Transverse colon (tissue), 4 donors: ENCODE results near the gene GATA2. TPM values are rescaled to one million over a fixed set of nuclear protein-coding genes. Genes with fewer than 3 reads are reported as not detected.

Source experiments
- DNase-seq: peaks from one replicate; pipeline ENCODE4 v3.0.0-alpha.2; 2019
- H3K27ac ChIP-seq, 4 donors: fragments of 200-600 bp; sonication (generic); 2 replicates each; pipeline ENCODE4 v1.5.1; 2016 to 2018; ENCODE audit warnings: inconsistent platforms in 4 of 4
- H3K27me3 ChIP-seq: fragments of 200-600 bp; sonication (generic); 2 replicates; pipeline ENCODE4 v1.5.1; 2017; ENCODE audit warnings: inconsistent platforms
- H3K36me3 ChIP-seq, 4 donors: fragments of 200-600 bp; sonication (generic); 2 replicates each; pipeline ENCODE4 v1.5.1; 2017 to 2019; ENCODE audit warnings: inconsistent platforms in 4 of 4
- H3K4me1 ChIP-seq, 4 donors: fragments of 200-600 bp; sonication (generic); 2 replicates each; pipeline ENCODE4 v1.5.1; 2017 to 2020; ENCODE audit warnings: inconsistent platforms in 4 of 4
- H3K4me3 ChIP-seq, 4 donors: fragments of 200-600 bp; sonication (generic); 1 replicate in 1 of 4; 2 replicates in 3 of 4; pipeline versions ENCODE4 v1.5.1 to v1.6.1; 2017 to 2019; ENCODE audit warnings: inconsistent platforms in 4 of 4
- H3K9me3 ChIP-seq, 2 donors: fragments of 200-600 bp; sonication (generic); 2 replicates each; pipeline ENCODE4 v1.5.1; 2017 to 2019; ENCODE audit warnings: inconsistent platforms in 2 of 2
- CTCF ChIP-seq, 5 experiments: fragments of 200-600 bp in 3 of 5; fragments of 450-650 bp in 2 of 5; sonication (generic) in 3 of 5; IDR thresholded peaks; 1 replicate in 2 of 5; 2 replicates in 3 of 5; pipeline ENCODE4 v1.5.1; 2016 to 2017; ENCODE audit warnings: antibody characterized with exemption in 5 of 5, inconsistent platforms in 3 of 5, mild to moderate bottlenecking in 2 of 5, moderate library complexity in 1 of 5
- EP300 ChIP-seq: sonication (generic); formaldehyde crosslinking; IDR thresholded peaks from one replicate; pipeline ENCODE4 v1.6.1; 2017; ENCODE audit warnings: antibody characterized with exemption, low read depth
- POLR2A ChIP-seq: fragments of 450-650 bp; IDR thresholded peaks from one replicate; pipeline ENCODE4 v1.6.1; 2016; ENCODE audit warnings: antibody characterized with exemption, mild to moderate bottlenecking, moderate library complexity
- POLR2AphosphoS5 ChIP-seq, 3 donors: sonication (generic); formaldehyde crosslinking; IDR thresholded peaks; one replicate each; pipeline ENCODE4 v1.6.1; 2016; ENCODE audit warnings: antibody characterized with exemption in 3 of 3
- WGBS, 2 donors: methylation state at CpG; one replicate each; pipeline ENCODE4 v1.1.5; 2018; ENCODE audit warnings: low coverage in 1 of 2; 5-methylcytosine and 5-hydroxymethylcytosine counted together
- in situ Hi-C, 4 donors: fragments of 200-750 bp; cut with MboI; loops; one replicate each; pipeline versions ENCODE4 v1.15.0 to v1.15.1; 2017; ENCODE audit warnings: low sequenced_read_pairs in 3 of 4, low pct_ligation_motif_present in 1 of 4, low pct_unique_long_range_greater_than_20kb in 1 of 4
- intact Hi-C: fragments of 100-400 bp; cut with DNase I; formaldehyde crosslinking; loops from one replicate; pipeline ENCODE4 v1.15.1; 2023; ENCODE audit warnings: low total_unique reads
- total RNA-seq, 4 donors: library from RNA; depleted of rRNA; stranded (reverse); fragments of >200 nt; gene quantifications; one replicate each; pipeline ENCODE4 v1.1.0, GENCODE V29; 2016

GATA2 gene
- total RNA-seq, 4 donors from 2014 or later = 1.8 to 8.2 (median 2.9) TPM

GRCh38 chr3:128503751-128504532, 10.9 kb upstream of the GATA2 start:
- in situ Hi-C loops (no loop called here), intact Hi-C loops (no loop called here)
- H3K27ac ChIP-seq = no peak overlapping the region
- no peak for DNase-seq
- peaks cover 55% of the 10 kb centered on the region for H3K27me3 ChIP-seq
- no peak overlapping the region for H3K4me3 ChIP-seq
- no peaks in the 10 kb centered on the region for H3K36me3 ChIP-seq
- no peaks in the 10 kb centered on the region for H3K9me3 ChIP-seq
- TF ChIP-seq POLR2AphosphoS5 (IDR thresholded peaks at IDR 0.05) (no peak), EP300 (no peak), CTCF (IDR thresholded peaks at IDR 0.05) (no peak), POLR2A (no peak)
- 79% methylated on average over 6 of the region's 10 CpGs; no CpG with 5 or more reads in 1 of the 2 donors for WGBS, 2 donors
- H3K4me1 ChIP-seq = no peaks in the 10 kb centered on the region

- in situ Hi-C loops (no loop called here), intact Hi-C loops (no loop called here)
- Histone ChIP-seq H3K9me3 (no peaks in the 10 kb centered on the region), H3K27ac (no peak overlapping the region), H3K4me1 (no peaks in the 10 kb centered on the region), H3K27me3 (peaks cover 62% of the 10 kb centered on the region), H3K36me3 (no peaks in the 10 kb centered on the region), H3K4me3 (no peak overlapping the region)
- 44 to 82% methylated on average over 3 to 12 of the region's 12 CpGs for whole genome bisulfite sequencing, 2 donors
- TF ChIP-seq CTCF (IDR thresholded peaks at IDR 0.05) (peak in 2 of 5 experiments; percentile 19), POLR2A (no peak)
- no peak for DNase-seq
Measured at GRCh38 chr3:128503164-128503651, 10.2 kb upstream of the GATA2 start.

GRCh38 chr3:128502712-128503111, 9.7 kb upstream of the GATA2 start:
- TF ChIP-seq POLR2AphosphoS5 (IDR thresholded peaks at IDR 0.05) (no peak), CTCF (IDR thresholded peaks at IDR 0.05) (no peak), EP300 (no peak), POLR2A (no peak)
- DNase-seq = no peak
- in situ Hi-C loops (no loop called here), intact Hi-C loops (no loop called here)
- no peaks in the 10 kb centered on the region for H3K9me3 ChIP-seq
- H3K4me1 ChIP-seq = no peaks in the 10 kb centered on the region
- H3K4me3 ChIP-seq = no peak overlapping the region
- peaks cover 67% of the 10 kb centered on the region for H3K27me3 ChIP-seq
- 84 to 90% methylated on average over 1 to 5 of the region's 5 CpGs for WGBS, 2 donors
- H3K36me3 ChIP-seq = no peaks in the 10 kb centered on the region
- H3K27ac ChIP-seq = no peak overlapping the region

- in situ Hi-C loops = no loop called here
- H3K9me3 ChIP-seq = no peaks in the 10 kb centered on the region
- TF ChIP-seq POLR2A (no peak), POLR2AphosphoS5 (IDR thresholded peaks at IDR 0.05) (no peak), EP300 (no peak), CTCF (IDR thresholded peaks at IDR 0.05) (no peak)
- DNase-seq = no peak
- intact Hi-C loops = no loop called here
- no peak overlapping the region for H3K27ac ChIP-seq
- H3K27me3 ChIP-seq = peaks cover 80% of the 10 kb centered on the region
- no peak overlapping the region for H3K4me3 ChIP-seq
- peaks cover 3 to 6% (median 5%) of the 10 kb centered on the region in 4 donors for H3K4me1 ChIP-seq
- WGBS, 2 donors = 60 to 79% methylated on average over 3 of the region's 3 CpGs
- no peaks in the 10 kb centered on the region for H3K36me3 ChIP-seq
Measured at GRCh38 chr3:128501431-128501830, 8.4 kb upstream of the GATA2 start.
